GM21367 (cell line): ENCODE data around the gene C14orf39.
"Not testable (repeated sequence)": the region's sequence is repeated elsewhere in the genome, so short reads cannot be mapped to it uniquely, and the experiment has no call there.

ENCODE experiments used
- ATAC-seq: cut with Tn5 transposase; IDR thresholded peaks from one replicate; pipeline ENCODE4 v1.9.1; 2021; ENCODE audit not compliant: unreplicated experiment

The C14orf39 gene

DNA sequence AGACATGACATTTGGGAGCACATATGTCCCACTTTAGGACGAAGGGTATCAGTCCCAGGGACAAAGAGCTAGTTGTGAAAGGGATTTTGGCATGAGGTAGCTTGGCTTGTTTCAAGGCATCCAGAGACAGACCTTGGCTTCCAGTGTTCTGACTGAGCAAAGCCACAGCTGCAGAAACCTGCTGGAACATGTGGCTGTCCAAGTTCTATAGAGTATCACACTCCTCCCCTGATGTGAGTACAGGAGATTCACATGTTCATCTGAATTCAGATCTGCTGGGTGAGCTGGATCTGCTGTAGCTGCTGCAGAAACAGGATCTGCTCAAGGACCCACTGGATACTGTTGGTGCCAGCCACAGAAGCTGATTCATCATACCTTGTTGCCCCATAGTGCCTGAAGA is 10.1 kb upstream of the C14orf39 start:
- ATAC-seq: no peak

DNA sequence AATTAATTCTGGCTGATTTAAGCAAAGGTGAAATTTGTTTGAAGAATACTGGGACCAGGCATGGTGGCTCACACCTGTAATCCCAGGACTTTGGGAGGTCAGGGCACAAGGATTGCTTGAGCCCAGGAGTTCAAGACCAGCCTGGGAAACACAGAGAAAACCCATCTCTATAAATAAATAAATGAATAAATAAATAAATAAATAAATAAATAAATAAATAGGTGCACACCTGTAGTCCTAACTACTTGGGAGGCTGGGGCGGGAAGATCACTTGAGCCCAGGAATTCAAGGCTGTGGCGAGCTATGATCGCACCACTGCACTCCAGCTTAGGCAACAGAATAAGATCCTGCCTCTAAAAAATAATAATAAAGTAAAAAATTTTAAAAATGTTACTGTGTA is 4.4 kb upstream of the C14orf39 start:
- no peak for ATAC-seq

DNA sequence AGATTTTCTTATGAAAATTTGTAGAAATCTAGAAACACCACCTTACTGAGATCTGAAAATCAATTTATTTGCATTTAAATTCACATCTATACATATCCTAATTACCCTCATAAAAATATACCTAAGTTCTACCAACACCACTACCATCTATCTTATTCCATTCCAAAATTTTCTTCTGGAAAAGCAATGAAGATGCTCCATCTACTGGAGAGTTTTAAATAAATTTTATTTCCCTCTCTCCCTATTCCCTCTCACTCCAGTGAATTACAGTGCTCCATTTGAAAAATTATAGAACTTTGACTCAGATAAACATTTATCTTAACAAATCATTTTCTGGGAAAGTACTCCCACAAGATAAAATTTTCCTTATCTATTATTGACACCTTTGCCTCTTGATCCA is 2.3 kb upstream of the C14orf39 start:
- ATAC-seq: no peak

DNA sequence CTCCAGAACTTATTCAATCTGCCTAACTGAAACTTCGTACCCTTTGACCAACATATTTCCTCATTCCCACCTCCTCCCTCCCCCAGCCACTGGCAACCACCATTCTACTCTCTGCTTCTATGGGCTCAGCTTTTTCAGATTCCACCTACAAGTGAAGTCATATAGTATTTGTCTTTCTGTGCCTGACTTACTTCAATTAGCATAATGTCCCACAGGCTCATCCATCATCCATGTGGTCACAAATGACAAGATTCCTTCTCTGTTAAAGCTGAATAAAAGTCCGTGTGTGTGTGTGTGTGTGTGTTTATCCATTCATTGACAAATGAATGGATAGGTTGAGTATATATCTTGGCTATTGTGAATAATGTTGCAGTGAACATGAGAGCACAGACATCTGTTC is 1.3 kb upstream of the C14orf39 start:
- ATAC-seq: no peak

DNA sequence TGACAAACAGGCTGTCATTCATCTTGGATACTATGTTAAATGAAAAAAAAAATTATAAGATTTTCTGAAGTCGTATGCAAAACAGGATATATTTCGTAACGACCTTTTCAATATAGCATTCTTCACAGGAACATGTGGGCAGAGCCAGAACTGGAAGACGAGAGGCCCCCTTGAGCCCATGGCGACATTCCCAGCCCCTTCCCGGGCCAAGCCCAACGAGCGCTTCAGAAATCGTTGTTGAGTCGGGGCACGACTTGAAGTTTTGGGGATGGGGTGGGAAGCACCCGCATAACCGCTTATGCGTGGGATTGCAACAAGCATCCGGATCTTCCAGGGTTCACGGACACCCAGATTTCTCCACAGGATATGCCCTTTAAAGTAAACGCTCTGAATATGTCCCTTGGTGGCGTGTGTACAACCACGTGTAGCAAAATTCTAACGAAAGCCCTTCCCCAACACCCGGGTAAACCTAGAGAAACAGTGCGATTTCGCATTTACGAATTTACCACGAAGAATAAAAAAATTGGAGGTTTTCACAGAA is 736 bp downstream of the C14orf39 start:
- ATAC-seq: no peak

DNA sequence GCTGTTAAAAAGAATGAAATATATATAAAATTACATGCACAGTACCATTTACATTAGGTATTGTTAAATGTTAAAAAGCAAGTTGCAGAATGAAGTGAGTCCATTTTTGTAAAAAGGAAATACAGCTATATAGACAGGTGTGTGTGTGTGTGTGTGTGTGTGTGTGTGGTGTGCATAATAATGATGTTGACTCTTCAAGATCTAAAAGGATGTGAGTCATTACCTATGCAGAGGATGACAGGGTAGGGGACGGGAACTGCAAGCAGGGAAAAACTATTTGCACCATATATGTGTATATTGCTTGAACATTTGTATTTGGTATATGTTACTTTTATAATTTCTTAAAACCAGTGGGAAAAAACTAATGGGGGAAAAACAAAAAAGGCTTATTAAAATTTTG is 3.1 kb downstream of the C14orf39 start:
- no peak for ATAC-seq

- ATAC-seq: not testable (repeated sequence)
These were observed 5.6 kb downstream of the C14orf39 start for GRCh38 chr14:60480248-60480647.

DNA sequence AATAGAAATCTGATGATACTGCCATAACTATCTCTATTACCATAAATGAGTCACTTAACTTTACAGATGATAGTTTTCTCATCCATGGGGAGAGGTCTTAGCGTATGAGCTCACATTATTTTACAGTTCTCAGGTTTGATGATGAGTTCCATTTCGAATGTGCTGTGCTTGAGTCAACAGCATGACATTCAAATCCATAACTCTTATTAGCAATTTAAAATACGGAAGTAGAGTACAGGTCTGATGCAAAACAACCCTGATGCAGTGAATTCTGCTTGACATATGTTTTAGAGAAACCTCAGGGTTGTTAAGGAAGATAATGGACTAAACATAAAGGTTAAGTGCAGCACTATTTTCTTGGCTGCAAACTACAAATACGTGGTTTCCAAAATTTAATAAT is 30.0 kb downstream of the C14orf39 start:
- ATAC-seq: no peak

- ATAC-seq: no peak
These were observed 55.6 kb downstream of the C14orf39 start for GRCh38 chr14:60430276-60430675.

- no peak for ATAC-seq
These were observed 65.8 kb downstream of the C14orf39 start for GRCh38 chr14:60420050-60420449.

DNA sequence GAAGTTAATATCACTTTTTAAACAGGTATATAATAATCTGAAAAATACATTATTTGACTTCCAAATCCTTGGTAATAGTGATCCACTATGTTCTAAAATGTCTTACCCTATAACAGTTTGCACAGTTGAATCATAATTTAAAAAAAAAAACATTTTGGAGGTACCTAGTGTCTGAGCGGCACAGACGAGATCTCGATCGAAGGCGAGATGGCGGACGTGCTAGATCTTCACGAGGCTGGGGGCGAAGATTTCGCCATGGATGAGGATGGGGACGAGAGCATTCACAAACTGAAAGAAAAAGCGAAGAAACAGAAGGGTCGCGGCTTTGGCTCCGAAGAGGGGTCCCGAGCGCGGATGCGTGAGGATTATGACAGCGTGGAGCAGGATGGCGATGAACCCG is 88.3 kb downstream of the C14orf39 start:
- not testable (repeated sequence) for ATAC-seq

DNA sequence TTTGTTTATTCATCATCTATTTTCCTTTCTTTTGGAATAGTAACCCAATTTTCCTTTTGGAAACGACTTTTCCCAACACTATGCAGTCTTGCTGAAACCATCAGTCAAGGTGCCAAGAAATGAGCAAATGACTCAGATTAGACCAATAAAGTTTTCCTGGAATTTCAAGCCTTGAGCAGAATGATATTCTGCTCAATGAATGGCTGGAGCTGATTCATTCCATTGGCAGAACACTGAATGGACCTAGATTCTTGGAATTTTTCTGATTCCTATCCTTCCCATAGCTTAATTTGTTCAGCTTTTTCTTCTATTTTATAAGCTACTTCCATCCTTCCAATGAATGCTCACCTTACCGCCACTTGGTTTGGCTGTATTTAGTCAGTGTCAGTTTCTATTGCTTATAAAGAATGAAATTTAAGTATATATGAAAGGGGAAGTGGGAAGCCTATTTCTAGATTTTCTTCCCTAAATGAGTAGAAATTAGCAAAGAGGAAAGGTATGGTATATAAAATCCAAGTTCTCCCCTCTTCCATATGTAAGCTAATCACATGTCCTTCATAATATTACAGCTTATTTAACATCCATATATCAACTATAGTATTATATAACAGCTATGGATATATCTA is 89.0 kb downstream of the C14orf39 start:
- ATAC-seq: no peak
